ENCODE measurements around the gene TTC27. TPM values are rescaled to one million over a fixed set of nuclear protein-coding genes. Genes with fewer than 3 reads are reported as not detected.

TTC27 gene
- total RNA-seq, 1 donor from 2014 or later: 24.1 TPM

GRCh38 chr2:32812316-32812715 lies 184.5 kb downstream of the TTC27 start:
- H3K36me3 ChIP-seq (ENCODE audit: control insufficient read depth, insufficient read depth, low read length): no peaks in the 10 kb centered on the region
- TF ChIP-seq, protein P1, sequence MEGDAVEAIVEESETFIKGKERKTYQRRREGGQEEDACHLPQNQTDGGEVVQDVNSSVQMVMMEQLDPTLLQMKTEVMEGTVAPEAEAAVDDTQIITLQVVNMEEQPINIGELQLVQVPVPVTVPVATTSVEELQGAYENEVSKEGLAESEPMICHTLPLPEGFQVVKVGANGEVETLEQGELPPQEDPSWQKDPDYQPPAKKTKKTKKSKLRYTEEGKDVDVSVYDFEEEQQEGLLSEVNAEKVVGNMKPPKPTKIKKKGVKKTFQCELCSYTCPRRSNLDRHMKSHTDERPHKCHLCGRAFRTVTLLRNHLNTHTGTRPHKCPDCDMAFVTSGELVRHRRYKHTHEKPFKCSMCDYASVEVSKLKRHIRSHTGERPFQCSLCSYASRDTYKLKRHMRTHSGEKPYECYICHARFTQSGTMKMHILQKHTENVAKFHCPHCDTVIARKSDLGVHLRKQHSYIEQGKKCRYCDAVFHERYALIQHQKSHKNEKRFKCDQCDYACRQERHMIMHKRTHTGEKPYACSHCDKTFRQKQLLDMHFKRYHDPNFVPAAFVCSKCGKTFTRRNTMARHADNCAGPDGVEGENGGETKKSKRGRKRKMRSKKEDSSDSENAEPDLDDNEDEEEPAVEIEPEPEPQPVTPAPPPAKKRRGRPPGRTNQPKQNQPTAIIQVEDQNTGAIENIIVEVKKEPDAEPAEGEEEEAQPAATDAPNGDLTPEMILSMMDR (IDR thresholded peaks at IDR 0.05; ENCODE audit: insufficient read depth, low read length, poor library complexity, severe bottlenecking): no peak
- no peak for DNase-seq (ENCODE audit: low read depth)
- H3K4me3 ChIP-seq (ENCODE audit: low read depth, low read length): no peak overlapping the region
- no peaks in the 10 kb centered on the region for H3K27me3 ChIP-seq (ENCODE audit: control insufficient read depth, insufficient read depth, low read length)

- DNase-seq (ENCODE audit: low read depth): no peak
- TF ChIP-seq, protein P1 (IDR thresholded peaks at IDR 0.05; ENCODE audit: insufficient read depth, low read length, poor library complexity, severe bottlenecking): no peak
- no peaks in the 10 kb centered on the region for H3K27me3 ChIP-seq (ENCODE audit: control insufficient read depth, insufficient read depth, low read length)
- H3K4me3 ChIP-seq (ENCODE audit: low read depth, low read length): no peak overlapping the region
- no peaks in the 10 kb centered on the region for H3K36me3 ChIP-seq (ENCODE audit: control insufficient read depth, insufficient read depth, low read length)
These were observed 192.2 kb downstream of the TTC27 start for GRCh38 chr2:32820088-32820487.

DNA sequence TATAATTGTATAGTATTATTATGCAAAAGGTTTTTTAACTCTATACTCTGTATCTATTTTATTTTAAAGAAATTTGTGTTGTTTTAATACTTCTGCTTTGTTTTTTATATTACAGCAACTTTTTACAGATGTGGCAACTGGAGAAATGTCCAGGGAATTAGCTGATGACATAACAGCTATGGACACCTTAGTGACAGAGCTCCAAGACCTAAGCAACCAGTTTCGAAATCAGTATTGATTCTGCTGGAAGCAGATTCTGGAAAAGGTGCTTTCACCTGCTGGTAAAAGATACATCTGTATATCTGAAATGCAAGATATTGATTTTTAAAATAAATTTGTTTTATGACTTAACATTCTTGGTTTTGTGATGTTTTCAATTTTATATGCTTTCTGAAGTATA lies 192.9 kb downstream of the TTC27 start:
- no peak for DNase-seq (ENCODE audit: low read depth)
- Histone ChIP-seq H3K4me3 (ENCODE audit: low read depth, low read length) (no peak overlapping the region), H3K36me3 (ENCODE audit: control insufficient read depth, insufficient read depth, low read length) (no peaks in the 10 kb centered on the region), H3K27me3 (ENCODE audit: control insufficient read depth, insufficient read depth, low read length) (no peaks in the 10 kb centered on the region)
- TF ChIP-seq, protein P1 (IDR thresholded peaks at IDR 0.05; ENCODE audit: insufficient read depth, low read length, poor library complexity, severe bottlenecking): no peak

DNA sequence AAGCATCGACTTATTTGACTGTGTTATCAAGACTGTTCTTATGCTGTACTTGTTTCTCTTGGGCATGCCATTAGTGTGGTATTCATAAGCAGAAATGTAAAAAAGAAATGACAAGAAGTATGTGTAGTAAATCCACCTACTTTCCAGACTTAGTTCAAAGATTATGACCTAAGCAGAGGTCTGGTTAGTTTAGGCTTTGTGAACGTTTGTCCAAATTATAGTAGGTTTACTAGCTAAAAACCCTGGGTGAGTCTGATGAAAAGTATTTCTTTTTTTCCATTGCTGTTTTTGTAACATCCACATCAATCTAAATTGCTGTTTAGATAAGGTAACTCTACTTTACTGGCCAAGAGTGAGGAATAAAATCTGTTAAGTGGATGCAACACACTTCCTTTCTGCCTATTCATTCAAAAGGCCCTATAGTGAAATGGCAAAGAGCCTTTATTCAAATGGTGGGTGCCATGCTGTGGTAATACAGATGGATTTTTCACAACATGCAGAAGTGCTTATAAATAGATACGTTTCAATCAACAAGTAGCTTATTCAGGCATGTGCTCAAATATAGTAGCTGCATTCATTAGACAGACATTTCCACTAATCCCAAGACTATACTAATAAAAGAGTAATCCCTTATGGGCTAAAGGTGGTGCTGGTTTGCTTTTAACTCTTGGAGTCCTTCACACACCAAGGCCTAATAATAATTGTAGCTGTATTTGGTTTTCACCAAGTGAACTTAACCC lies 196.4 kb downstream of the TTC27 start:
- H3K27me3 ChIP-seq (ENCODE audit: control insufficient read depth, insufficient read depth, low read length): no peaks in the 10 kb centered on the region
- TF ChIP-seq, protein P1 (IDR thresholded peaks at IDR 0.05; ENCODE audit: insufficient read depth, low read length, poor library complexity, severe bottlenecking): no peak
- H3K4me3 ChIP-seq (ENCODE audit: low read depth, low read length): no peak overlapping the region
- H3K36me3 ChIP-seq (ENCODE audit: control insufficient read depth, insufficient read depth, low read length): no peaks in the 10 kb centered on the region
- no peak for DNase-seq (ENCODE audit: low read depth)

DNA sequence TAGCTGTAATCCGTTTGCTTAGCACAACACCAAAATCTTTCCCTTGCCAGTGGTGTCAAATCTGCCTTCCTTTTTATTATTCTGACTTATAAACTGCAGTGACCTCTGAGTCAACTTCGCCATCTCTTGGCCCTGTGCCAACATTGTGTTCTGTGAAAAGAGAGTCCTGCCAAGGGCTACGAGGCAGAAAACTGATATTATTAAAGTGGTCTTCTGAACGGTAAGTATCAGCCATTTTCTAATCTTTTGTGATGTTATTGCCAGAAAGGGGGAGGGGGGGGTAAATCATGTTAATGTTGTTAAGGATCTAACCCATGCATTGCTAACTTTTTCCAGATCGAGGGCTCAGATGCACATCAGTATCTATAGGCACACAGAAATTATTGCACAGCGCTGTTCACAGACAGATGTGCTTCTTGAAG lies 197.5 kb downstream of the TTC27 start:
- TF ChIP-seq, protein P1 (IDR thresholded peaks at IDR 0.05; ENCODE audit: insufficient read depth, low read length, poor library complexity, severe bottlenecking): no peak
- Histone ChIP-seq H3K27me3 (ENCODE audit: control insufficient read depth, insufficient read depth, low read length) (no peaks in the 10 kb centered on the region), H3K4me3 (ENCODE audit: low read depth, low read length) (no peak overlapping the region), H3K36me3 (ENCODE audit: control insufficient read depth, insufficient read depth, low read length) (no peaks in the 10 kb centered on the region)
- no peak for DNase-seq (ENCODE audit: low read depth)

GRCh38 chr2:32830196-32830595 lies 202.3 kb downstream of the TTC27 start:
- DNase-seq (ENCODE audit: low read depth): no peak
- TF ChIP-seq, protein P1 (IDR thresholded peaks at IDR 0.05; ENCODE audit: insufficient read depth, low read length, poor library complexity, severe bottlenecking): no peak
- Histone ChIP-seq H3K27me3 (ENCODE audit: control insufficient read depth, insufficient read depth, low read length) (no peaks in the 10 kb centered on the region), H3K36me3 (ENCODE audit: control insufficient read depth, insufficient read depth, low read length) (no peaks in the 10 kb centered on the region), H3K4me3 (ENCODE audit: low read depth, low read length) (no peak overlapping the region)

Measured in kidney epithelial cell (primary cell).